T-helper 17 cell (primary cell): ENCODE data around the gene MRPL11. TPM values are rescaled to one million over a fixed set of nuclear protein-coding genes. Genes with fewer than 3 reads are reported as not detected.

Experiments used
- ATAC-seq: fragments of 150-1000 bp; cut with Tn5 transposase; 2 replicates; pipeline ENCODE4 v1.10.0; 2021; ENCODE audit warnings: mild to moderate bottlenecking, moderate library complexity
- DNase-seq, 3 donors: peaks; one replicate each; pipeline versions ENCODE4 v3.0.0 to v3.0.0-alpha.2; 2020 to 2021
- H3K9me3 ChIP-seq: one replicate; pipeline ENCODE4 v1.7.0; 2013; ENCODE audit warnings: low read length, mild to moderate bottlenecking; ENCODE audit not compliant: control insufficient read depth, poor library complexity, severe bottlenecking
- H3K27ac Mint-ChIP-seq: one replicate; pipeline ENCODE4 v1.8.0; 2022; ENCODE audit warnings: mild to moderate bottlenecking, moderate library complexity, mixed read lengths
- H3K27me3 Mint-ChIP-seq: one replicate; pipeline ENCODE4 v1.8.0; 2022; ENCODE audit warnings: mixed read lengths
- H3K36me3 Mint-ChIP-seq: one replicate; pipeline ENCODE4 v1.8.0; 2022; ENCODE audit warnings: low read depth, mixed read lengths
- H3K4me1 Mint-ChIP-seq: one replicate; pipeline ENCODE4 v1.8.0; 2022; ENCODE audit warnings: mild to moderate bottlenecking, mixed read lengths
- H3K4me3 Mint-ChIP-seq: one replicate; pipeline ENCODE4 v1.8.0; 2022; ENCODE audit warnings: mild to moderate bottlenecking, moderate library complexity, mixed read lengths
- total RNA-seq, 4 donors: library from RNA in 2 of 4; stranded (reverse) in 2 of 4; gene quantifications; one replicate each; pipeline ENCODE4 v1.2.3 and lab custom pipeline; 2022 to 2026

Gene MRPL11
- total RNA-seq, 2 donors from 2014 or later: 30.1 to 31.1 TPM

- no peak overlapping the region for H3K27ac Mint-ChIP-seq
- no peaks in the 10 kb centered on the region for H3K9me3 ChIP-seq
- DNase-seq: peak; percentile 54 to 76 (median 55)
- no peaks in the 10 kb centered on the region for H3K36me3 Mint-ChIP-seq
- peaks cover 8% of the 10 kb centered on the region for H3K4me1 Mint-ChIP-seq
- peak; percentile 82 for ATAC-seq
- peak overlapping the region; percentile 43 for H3K4me3 Mint-ChIP-seq
- no peaks in the 10 kb centered on the region for H3K27me3 Mint-ChIP-seq
Observed at GRCh38 chr11:66386171-66387069, 52.2 kb downstream of the MRPL11 start.

Other genes starting within 250 kb of the MRPL11 start
- 10 to 100 TPM; 55.1 to 58.3 TPM for gene KLC2, start 181.1 kb downstream of the MRPL11 start, total RNA-seq
- 10 to 100 TPM; 72.8 to 89.1 TPM for gene RAB1B, start 170.2 kb downstream of the MRPL11 start, total RNA-seq
- gene CNIH2, start 160.7 kb downstream of the MRPL11 start, total RNA-seq: 10 to 100 TPM in 1 of 2 donors, 1 to 10 TPM in 1; 9.0 to 14.4 TPM
- gene YIF1A, start 149.7 kb downstream of the MRPL11 start, total RNA-seq: 10 to 100 TPM; 32.6 to 35.1 TPM
- under 1 TPM; 0.16 to 0.32 TPM for gene TMEM151A, start 147.0 kb downstream of the MRPL11 start, total RNA-seq
- gene CD248, start 121.8 kb downstream of the MRPL11 start, total RNA-seq: not detected
- 1 to 10 TPM; 1.9 to 3.4 TPM for gene RIN1, start 102.4 kb downstream of the MRPL11 start, total RNA-seq
- gene BRMS1, start 93.7 kb downstream of the MRPL11 start, total RNA-seq: 10 to 100 TPM; 44.3 to 53.9 TPM
- gene B4GAT1, start 91.2 kb downstream of the MRPL11 start, total RNA-seq: 1 to 10 TPM; 2.4 to 2.8 TPM
- 1 to 10 TPM; 5.4 TPM for gene SLC29A2, start 67.1 kb downstream of the MRPL11 start, total RNA-seq
- gene NPAS4, start 17.8 kb downstream of the MRPL11 start, total RNA-seq: not detected
- 10 to 100 TPM; 11.3 to 13.3 TPM for gene PELI3, start 28.1 kb upstream of the MRPL11 start, total RNA-seq
- 10 to 100 TPM; 23.9 to 34.0 TPM for gene DPP3, start 41.6 kb upstream of the MRPL11 start, total RNA-seq
- 10 to 100 TPM; 15.2 to 16.4 TPM for gene BBS1, start 71.8 kb upstream of the MRPL11 start, total RNA-seq
- 10 to 100 TPM; 15.2 to 18.1 TPM for gene ZDHHC24, start 107.2 kb upstream of the MRPL11 start, total RNA-seq
- under 1 TPM in 1 of 2 donors, not detected in 1; 0.30 TPM for gene ACTN3, start 108.1 kb upstream of the MRPL11 start, total RNA-seq
- gene CTSF, start 129.8 kb upstream of the MRPL11 start, total RNA-seq: 10 to 100 TPM; 10.5 to 13.4 TPM
- 1 to 10 TPM in 1 of 2 donors, under 1 TPM in 1; 0.63 to 2.3 TPM for gene CCDC87, start 154.2 kb upstream of the MRPL11 start, total RNA-seq
- 10 to 100 TPM; 23.1 to 23.4 TPM for gene CCS, start 154.3 kb upstream of the MRPL11 start, total RNA-seq
- 100 to 1,000 TPM; 286 to 398 TPM for gene RBM14, start 177.8 kb upstream of the MRPL11 start, total RNA-seq
- 100 to 1,000 TPM; 205 to 261 TPM for gene RBM4, start 199.9 kb upstream of the MRPL11 start, total RNA-seq
- gene RBM4B, start 239.0 kb upstream of the MRPL11 start, total RNA-seq: 1 to 10 TPM; 7.3 to 9.9 TPM